Measurements from ENCODE around the gene ATRAID. TPM values are rescaled to one million over a fixed set of nuclear protein-coding genes. Genes with fewer than 3 reads are reported as not detected.

Gene ATRAID
- 100 to 1,000 TPM; 169 to 677 (median 199) TPM for total RNA-seq

DNA sequence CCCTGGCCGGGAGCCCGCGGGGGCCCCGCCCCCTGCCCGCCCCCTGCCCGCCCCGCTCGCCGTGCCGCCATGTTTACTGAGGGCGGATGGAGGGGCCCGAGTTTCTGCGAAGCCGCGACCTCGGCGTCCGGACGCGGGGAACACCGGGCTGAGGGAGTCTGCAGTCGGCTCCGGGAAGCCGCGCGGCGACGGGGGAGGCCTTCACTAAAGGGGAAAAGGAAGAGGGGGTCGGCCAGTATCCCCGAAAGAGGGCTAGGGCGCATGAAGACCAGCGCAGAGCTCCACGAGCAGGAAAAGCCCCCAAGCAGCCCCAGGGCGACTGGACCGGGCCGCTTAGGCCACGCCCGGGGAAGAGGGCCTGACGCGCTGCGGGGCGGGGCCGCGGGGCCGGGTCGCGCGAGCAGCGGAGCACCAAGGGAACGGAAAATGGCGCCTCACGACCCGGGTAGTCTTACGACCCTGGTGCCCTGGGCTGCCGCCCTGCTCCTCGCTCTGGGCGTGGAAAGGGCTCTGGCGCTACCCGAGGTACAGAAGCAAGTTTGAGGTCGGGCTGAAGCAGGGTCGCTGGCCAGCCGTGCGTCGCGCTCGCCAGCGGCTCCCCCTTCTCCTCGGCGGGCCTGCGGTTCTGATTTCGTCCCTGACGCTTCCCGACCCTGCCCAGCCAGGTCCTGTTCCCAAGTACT is at the start of gene ATRAID, which contains the start of gene SLC5A6:
Gene ATRAID (plus strand): TSS at position 99 of the 683 bp plus-strand sequence. CDS start 328 bp downstream, at position 427.
Gene SLC5A6 (minus strand): TSS at position 326 of the 683 bp plus-strand sequence. CDS start 4,618 bp downstream, outside the sequence.
- TF ChIP-seq, protein P1, sequence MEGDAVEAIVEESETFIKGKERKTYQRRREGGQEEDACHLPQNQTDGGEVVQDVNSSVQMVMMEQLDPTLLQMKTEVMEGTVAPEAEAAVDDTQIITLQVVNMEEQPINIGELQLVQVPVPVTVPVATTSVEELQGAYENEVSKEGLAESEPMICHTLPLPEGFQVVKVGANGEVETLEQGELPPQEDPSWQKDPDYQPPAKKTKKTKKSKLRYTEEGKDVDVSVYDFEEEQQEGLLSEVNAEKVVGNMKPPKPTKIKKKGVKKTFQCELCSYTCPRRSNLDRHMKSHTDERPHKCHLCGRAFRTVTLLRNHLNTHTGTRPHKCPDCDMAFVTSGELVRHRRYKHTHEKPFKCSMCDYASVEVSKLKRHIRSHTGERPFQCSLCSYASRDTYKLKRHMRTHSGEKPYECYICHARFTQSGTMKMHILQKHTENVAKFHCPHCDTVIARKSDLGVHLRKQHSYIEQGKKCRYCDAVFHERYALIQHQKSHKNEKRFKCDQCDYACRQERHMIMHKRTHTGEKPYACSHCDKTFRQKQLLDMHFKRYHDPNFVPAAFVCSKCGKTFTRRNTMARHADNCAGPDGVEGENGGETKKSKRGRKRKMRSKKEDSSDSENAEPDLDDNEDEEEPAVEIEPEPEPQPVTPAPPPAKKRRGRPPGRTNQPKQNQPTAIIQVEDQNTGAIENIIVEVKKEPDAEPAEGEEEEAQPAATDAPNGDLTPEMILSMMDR (IDR thresholded peaks at IDR 0.05; ENCODE audit: low read depth), result no peak

GRCh38 chr2:27162151-27163121 is 49.4 kb upstream of the ATRAID start:
- TF ChIP-seq, protein P1 (IDR thresholded peaks at IDR 0.05; ENCODE audit: low read depth), result no peak

GRCh38 chr2:27164960-27165763 is 46.7 kb upstream of the ATRAID start:
- TF ChIP-seq, protein P1 (IDR thresholded peaks at IDR 0.05; ENCODE audit: low read depth), result no peak

DNA sequence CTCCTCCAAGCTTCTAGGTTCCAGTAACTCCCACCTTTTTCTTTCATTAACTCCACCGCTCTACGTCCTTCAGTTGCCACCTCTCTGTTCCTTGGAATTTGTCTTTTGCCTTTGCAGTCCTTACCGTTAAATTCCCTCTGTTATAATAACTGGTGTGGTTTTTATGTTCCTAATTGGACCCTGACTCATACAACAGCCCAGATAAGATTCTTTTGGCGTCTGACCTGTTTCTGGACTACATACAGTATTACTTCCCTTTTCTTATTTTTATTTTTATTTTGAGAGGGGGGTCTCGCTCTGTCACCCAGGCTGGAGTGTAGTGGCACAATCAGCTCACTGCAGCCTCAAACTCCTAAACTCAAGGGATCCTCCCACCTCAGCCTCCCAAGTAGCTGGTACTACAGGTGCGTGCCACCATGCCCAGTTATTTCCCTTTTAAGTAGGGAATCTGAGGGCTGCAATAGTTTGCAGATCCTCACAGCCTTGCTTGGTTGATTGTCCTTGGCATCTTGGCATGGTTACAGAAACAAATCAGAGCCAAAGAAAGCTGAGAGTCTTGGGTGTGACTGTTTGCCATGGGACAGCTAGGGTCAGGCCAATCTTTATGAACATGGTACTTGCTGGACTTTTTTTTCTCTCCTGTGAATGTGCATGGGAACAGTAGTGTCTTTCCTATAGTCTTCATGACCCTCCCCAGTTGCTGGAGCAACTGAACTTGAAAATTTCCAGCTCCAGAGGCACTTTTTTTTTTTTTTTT is 41.1 kb upstream of the ATRAID start:
- TF ChIP-seq, protein P1 (IDR thresholded peaks at IDR 0.05; ENCODE audit: low read depth), result no peak

DNA sequence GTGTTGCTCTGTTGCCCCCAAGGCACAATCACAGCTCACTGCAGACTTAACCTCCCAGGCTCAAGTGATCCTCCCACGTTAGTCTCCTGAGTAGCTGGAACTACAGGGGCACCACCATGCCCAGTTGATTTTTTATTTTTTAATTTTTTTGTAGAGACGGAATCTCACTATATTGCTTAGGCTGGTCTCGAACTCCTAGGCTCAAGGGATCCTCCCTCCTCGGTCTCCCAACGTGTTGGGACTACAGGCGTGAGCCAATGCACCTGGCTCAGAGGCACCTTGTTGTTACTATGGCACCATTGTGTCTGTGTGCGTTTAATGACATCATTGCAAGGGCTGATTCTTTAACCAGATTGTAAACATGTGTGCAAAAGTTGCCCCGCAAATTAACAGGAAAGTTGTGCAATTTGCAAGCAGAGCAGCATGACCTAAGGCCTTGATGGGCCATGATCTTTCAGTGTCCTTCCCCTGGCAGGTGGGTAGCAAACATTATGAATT is 40.4 kb upstream of the ATRAID start:
- TF ChIP-seq, protein P1 (IDR thresholded peaks at IDR 0.05; ENCODE audit: low read depth), result no peak

GRCh38 chr2:27174638-27175037 is 37.2 kb upstream of the ATRAID start:
- TF ChIP-seq, protein P1 (IDR thresholded peaks at IDR 0.05; ENCODE audit: low read depth), result no peak
